ENCODE results near the gene TMEM167A.

GRCh38 chr5:83015676-83016075 is 61.5 kb downstream of the TMEM167A start:
- TF ChIP-seq POLR2AphosphoS5 (IDR thresholded peaks at IDR 0.05) (no peak), POLR2A (IDR thresholded peaks at IDR 0.05) (no peak)

All from stomach (tissue), 4 donors.